ENCODE data around the gene GATAD1.
"Not testable (repeated sequence)": the region's sequence is repeated elsewhere in the genome, so short reads cannot be mapped to it uniquely, and the experiment has no call there.

Gene GATAD1

GRCh38 chr7:92483624-92484023, 36.3 kb downstream of the GATAD1 start:
- DNase-seq (ENCODE audit: low read depth), result not testable (repeated sequence)

- not testable (repeated sequence) for DNase-seq (ENCODE audit: low read depth)
Observed at GRCh38 chr7:92484226-92484625, 36.9 kb downstream of the GATAD1 start.

DNA sequence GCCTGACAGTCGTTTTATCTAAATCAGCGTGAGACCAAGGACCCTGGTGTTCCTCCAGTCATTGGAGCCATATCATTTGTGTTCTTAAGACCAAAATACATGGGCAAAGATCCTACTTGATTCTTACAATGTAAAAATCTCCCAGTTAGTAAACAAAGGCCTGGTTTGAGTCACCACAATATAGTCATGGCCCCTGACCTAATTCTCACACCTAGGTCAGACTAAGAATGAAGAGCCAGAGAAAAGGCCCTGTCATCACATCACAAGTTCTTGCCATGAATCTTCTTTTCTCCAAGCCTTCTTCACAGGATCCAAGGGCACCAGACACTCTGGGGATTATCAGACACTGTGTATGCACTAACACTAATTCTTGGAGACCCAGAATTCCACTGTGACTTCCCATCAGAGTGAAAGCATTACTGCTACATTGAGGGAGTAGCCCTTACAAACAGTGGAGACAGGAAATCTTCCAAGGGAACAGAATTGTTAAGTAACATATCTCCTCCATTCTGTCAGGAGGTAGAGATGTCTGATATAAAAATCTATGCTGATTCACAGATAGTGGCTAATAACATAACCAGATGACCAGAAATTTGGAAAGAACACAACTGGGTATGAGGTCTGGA, 38.1 kb downstream of the GATAD1 start:
- no peak for DNase-seq (ENCODE audit: low read depth)

- DNase-seq (ENCODE audit: low read depth), result no peak
Observed at GRCh38 chr7:92485974-92486373, 38.7 kb downstream of the GATAD1 start.

GRCh38 chr7:92487804-92488203, 40.5 kb downstream of the GATAD1 start:
- DNase-seq (ENCODE audit: low read depth), result no peak

DNA sequence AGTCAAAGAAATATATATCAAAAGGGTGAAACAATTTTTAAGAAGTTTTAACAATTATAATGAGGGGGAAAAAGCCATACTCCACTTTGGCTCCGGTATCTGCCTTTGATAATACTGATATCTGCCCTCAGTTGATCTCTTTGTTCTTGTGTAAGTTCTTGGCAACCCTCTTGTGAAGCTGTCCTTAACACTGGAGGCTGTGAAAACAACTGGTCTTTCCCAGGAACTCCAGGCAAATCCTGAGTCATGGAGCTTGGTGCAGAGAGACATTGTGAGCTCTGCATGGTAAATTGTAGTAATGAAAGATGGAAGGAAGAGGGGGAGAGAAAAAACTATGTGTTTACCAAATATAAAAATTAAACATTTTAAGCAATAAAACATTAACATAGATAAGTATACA, 42.4 kb downstream of the GATAD1 start:
- DNase-seq (ENCODE audit: low read depth), result no peak

DNA sequence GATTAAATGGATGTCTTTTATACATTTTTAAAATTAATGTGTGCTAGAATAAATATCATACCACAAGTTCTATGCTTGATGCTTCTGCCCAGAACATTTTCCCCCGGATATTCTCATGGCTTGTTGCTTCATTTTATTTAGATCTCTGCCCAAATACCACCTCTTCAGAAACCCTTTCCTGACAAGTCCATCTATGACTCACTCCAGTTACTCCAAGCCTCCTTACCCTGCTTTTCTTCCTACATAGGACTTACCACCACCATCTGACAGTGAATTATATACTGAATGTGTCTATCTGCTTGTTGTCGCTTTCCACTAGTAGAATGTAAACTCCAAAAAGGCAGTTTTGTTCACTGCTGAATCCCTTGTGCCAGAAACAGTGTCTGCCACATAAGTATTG, 49.6 kb downstream of the GATAD1 start:
- DNase-seq (ENCODE audit: low read depth), result no peak

GRCh38 chr7:92498557-92498956, 51.3 kb downstream of the GATAD1 start:
- no peak for DNase-seq (ENCODE audit: low read depth)

DNA sequence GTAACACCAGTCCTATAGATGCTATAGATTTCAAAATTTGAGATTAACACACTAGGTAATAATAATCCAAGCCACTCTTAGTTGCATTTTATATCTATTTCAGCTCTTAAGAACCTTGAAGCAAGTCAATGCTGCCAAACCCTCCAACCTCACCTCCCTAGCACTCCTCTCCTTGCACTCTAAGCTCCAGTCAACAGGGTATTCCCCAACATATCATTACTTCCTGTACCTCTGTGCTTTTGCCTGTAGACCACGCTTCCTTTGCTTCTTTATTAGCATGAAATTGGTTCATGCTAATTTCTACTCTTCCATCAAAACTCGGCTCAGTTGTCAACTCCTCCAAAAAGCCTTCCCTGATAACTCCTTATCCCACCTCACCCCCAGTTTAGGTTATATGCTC, 56.5 kb downstream of the GATAD1 start:
- DNase-seq (ENCODE audit: low read depth), result no peak

GRCh38 chr7:92504563-92504962, 57.3 kb downstream of the GATAD1 start:
- no peak for DNase-seq (ENCODE audit: low read depth)

DNA sequence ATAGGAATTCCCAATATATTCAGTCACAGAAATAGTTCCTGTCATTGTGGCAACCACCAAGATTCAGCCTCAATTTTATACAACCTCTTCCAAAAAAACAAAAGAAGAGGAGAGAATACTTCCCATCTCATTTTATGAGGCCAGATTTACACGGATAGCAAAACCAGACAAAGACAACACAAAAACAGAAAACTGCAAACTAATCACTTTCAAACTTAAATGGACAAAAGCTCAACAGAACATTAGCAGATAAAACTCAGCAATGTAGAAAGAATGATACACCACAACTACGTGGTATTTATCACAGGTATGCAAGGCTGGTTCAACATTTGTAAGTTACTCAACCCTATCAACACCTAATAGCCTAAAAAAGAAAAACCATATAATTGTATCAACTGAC, 59.1 kb downstream of the GATAD1 start:
- DNase-seq (ENCODE audit: low read depth), result no peak

GRCh38 chr7:92508946-92509345, 61.7 kb downstream of the GATAD1 start:
- DNase-seq (ENCODE audit: low read depth), result no peak

All from stimulated activated CD8-positive, alpha-beta memory T cell treated with anti-CD3 and anti-CD28 coated beads, Interleukin-12 subunit alpha, Interleukin-12 subunit beta, amount 100 ng/mL, for 1 hour (primary cell).